Measurements from ENCODE around the gene RALB. TPM values are rescaled to one million over a fixed set of nuclear protein-coding genes. Genes with fewer than 3 reads are reported as not detected.
"Not testable (repeated sequence)": the region's sequence is repeated elsewhere in the genome, so short reads cannot be mapped to it uniquely, and the experiment has no call there.

Gene RALB
- total RNA-seq, 2 experiments from 2014 or later, result 3.1 to 3.6 TPM

GRCh38 chr2:120258196-120258595 lies 5.5 kb downstream of the RALB start:
- CTCF ChIA-PET, result no interaction called here
- intact Hi-C loops (cut with DNase I, micrococcal nuclease), result loop anchor here in 1 of 2 experiments (5.0 to 10.0 kb wide), 2 partner anchors 44 to 893 kb away; partner anchors contain the start of genes C2orf76 and DBI
- H3K4me1 ChIP-seq (ENCODE audit: insufficient read depth, low read length), result peaks cover 26% of the 10 kb centered on the region
- TF ChIP-seq, protein P1, sequence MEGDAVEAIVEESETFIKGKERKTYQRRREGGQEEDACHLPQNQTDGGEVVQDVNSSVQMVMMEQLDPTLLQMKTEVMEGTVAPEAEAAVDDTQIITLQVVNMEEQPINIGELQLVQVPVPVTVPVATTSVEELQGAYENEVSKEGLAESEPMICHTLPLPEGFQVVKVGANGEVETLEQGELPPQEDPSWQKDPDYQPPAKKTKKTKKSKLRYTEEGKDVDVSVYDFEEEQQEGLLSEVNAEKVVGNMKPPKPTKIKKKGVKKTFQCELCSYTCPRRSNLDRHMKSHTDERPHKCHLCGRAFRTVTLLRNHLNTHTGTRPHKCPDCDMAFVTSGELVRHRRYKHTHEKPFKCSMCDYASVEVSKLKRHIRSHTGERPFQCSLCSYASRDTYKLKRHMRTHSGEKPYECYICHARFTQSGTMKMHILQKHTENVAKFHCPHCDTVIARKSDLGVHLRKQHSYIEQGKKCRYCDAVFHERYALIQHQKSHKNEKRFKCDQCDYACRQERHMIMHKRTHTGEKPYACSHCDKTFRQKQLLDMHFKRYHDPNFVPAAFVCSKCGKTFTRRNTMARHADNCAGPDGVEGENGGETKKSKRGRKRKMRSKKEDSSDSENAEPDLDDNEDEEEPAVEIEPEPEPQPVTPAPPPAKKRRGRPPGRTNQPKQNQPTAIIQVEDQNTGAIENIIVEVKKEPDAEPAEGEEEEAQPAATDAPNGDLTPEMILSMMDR (IDR thresholded peaks at IDR 0.05), result no peak
- H3K27ac ChIP-seq (ENCODE audit: low read depth in 1 of 2, low read length in 2 of 2), result no peak overlapping the region
- Mint-ChIP-seq H3K27me3 (no peaks in the 10 kb centered on the region), H3K36me3 (ENCODE audit: low read depth) (peaks cover 12% of the 10 kb centered on the region), H3K9me3 (no peaks in the 10 kb centered on the region), H3K27ac (no peak overlapping the region), H3K4me3 (no peak overlapping the region), H3K4me1 (ENCODE audit: low read depth) (peaks cover 51% of the 10 kb centered on the region)
- H3K9me3 ChIP-seq (ENCODE audit: control insufficient read depth in 1 of 2, insufficient read depth in 1 of 2, low read length in 2 of 2), result peaks cover 6 to 10% of the 10 kb centered on the region in 2 experiments
- no peak for DNase-seq
- no peak for ATAC-seq (ENCODE audit: poor library complexity)
- H3K4me3 ChIP-seq (ENCODE audit: low read length), result no peak overlapping the region
- no peaks in the 10 kb centered on the region for H3K27me3 ChIP-seq (ENCODE audit: control insufficient read depth in 1 of 2, insufficient read depth in 2 of 2, low read length in 2 of 2)
- H3K36me3 ChIP-seq (ENCODE audit: insufficient read depth, low read length), result no peaks in the 10 kb centered on the region
- POLR2A ChIA-PET, result interaction anchor here (1.2 kb wide), 1 partner anchor 55 kb away, joined by 3 read pairs; no protein-coding TSS in a partner anchor

DNA sequence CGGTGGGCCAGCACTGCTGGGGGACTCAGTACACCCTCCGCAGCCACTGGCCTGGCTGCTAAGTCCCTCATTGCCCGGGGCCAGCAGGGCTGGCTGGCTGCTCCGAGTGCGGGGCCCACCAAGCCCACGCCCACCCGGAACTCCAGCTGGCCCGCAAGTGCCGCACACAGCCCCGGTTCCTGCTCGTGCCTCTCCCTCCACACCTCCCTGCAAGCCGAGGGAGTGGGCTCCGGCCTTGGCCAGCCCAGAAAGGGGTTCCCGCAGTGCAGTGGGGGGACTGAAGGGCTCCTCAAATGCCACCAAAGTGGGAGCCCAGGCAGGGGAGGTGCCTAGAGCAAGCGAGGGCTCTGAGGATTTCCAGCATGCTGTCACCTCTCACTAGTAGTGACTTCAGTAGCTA lies 7.3 kb downstream of the RALB start:
- H3K4me1 ChIP-seq (ENCODE audit: insufficient read depth, low read length), result peaks cover 14% of the 10 kb centered on the region
- not testable (repeated sequence) for H3K27me3 Mint-ChIP-seq
- intact Hi-C loops (cut with DNase I, micrococcal nuclease), result loop anchor here in 1 of 2 experiments (5.0 to 10.0 kb wide), 2 partner anchors 42 to 895 kb away; partner anchors contain the start of genes C2orf76 and DBI

DNA sequence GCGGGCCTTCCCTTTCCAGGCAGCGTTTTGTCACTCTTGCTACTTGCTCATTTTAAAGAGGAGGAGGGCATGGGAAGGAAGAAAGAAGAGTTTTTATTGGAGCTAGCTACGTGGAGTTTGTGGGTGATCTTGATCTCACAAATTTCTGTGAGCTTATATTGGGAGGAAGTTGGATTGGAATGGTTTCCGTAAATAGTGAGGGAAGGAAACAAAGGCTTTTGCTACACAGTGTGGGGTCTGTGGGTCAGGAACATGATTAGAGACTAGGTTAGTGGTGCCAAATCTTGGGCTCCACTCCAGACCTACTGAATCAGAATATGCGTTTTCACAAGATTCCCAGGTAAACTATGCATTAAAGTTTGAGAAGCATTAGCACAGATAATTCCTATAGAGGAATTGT lies 8.1 kb downstream of the RALB start:
- TF ChIP-seq, protein P1 (IDR thresholded peaks at IDR 0.05), result no peak
- no peak overlapping the region for H3K27ac Mint-ChIP-seq
- H3K4me1 ChIP-seq (ENCODE audit: insufficient read depth, low read length), result peaks cover 14% of the 10 kb centered on the region
- DNase-seq (no peak), ATAC-seq (ENCODE audit: poor library complexity) (no peak)
- H3K4me3 Mint-ChIP-seq, result no peak overlapping the region
- H3K27me3 ChIP-seq (ENCODE audit: control insufficient read depth in 1 of 2, insufficient read depth in 2 of 2, low read length in 2 of 2), result no peaks in the 10 kb centered on the region
- H3K9me3 Mint-ChIP-seq, result no peaks in the 10 kb centered on the region
- ChIA-PET POLR2A (no interaction called here), CTCF (no interaction called here)
- intact Hi-C loops (cut with DNase I, micrococcal nuclease), result no loop called here
- H3K4me1 Mint-ChIP-seq (ENCODE audit: low read depth), result peaks cover 39% of the 10 kb centered on the region
- H3K27ac ChIP-seq (ENCODE audit: low read depth in 1 of 2, low read length in 2 of 2), result no peak overlapping the region
- peaks cover 6 to 10% of the 10 kb centered on the region in 2 experiments for H3K9me3 ChIP-seq (ENCODE audit: control insufficient read depth in 1 of 2, insufficient read depth in 1 of 2, low read length in 2 of 2)
- no peaks in the 10 kb centered on the region for H3K27me3 Mint-ChIP-seq
- no peak overlapping the region for H3K4me3 ChIP-seq (ENCODE audit: low read length)
- H3K36me3 ChIP-seq (ENCODE audit: insufficient read depth, low read length), result no peaks in the 10 kb centered on the region
- peaks cover 5% of the 10 kb centered on the region for H3K36me3 Mint-ChIP-seq (ENCODE audit: low read depth)

More for the DNA sequence above, 7.3 kb downstream of the RALB start:
- H3K4me3 Mint-ChIP-seq; H3K36me3 Mint-ChIP-seq (ENCODE audit: low read depth); H3K27ac Mint-ChIP-seq; ATAC-seq (ENCODE audit: poor library complexity); H3K4me3 ChIP-seq (ENCODE audit: low read length); CTCF ChIA-PET; POLR2A ChIA-PET; H3K27ac ChIP-seq (ENCODE audit: low read depth in 1 of 2, low read length in 2 of 2); DNase-seq; H3K36me3 ChIP-seq (ENCODE audit: insufficient read depth, low read length); H3K9me3 Mint-ChIP-seq; H3K27me3 ChIP-seq (ENCODE audit: control insufficient read depth in 1 of 2, insufficient read depth in 2 of 2, low read length in 2 of 2): not testable (repeated sequence)
- peaks cover 40% of the 10 kb centered on the region for H3K4me1 Mint-ChIP-seq (ENCODE audit: low read depth)
- H3K9me3 ChIP-seq (ENCODE audit: control insufficient read depth in 1 of 2, insufficient read depth in 1 of 2, low read length in 2 of 2), result peaks cover 6 to 10% of the 10 kb centered on the region in 2 experiments

GRCh38 chr2:120261387-120262006 lies 8.8 kb downstream of the RALB start:
- no peak for ATAC-seq (ENCODE audit: poor library complexity)
- no peak overlapping the region for H3K4me3 Mint-ChIP-seq

More at GRCh38 chr2:120261387-120262006, 8.8 kb downstream of the RALB start:
- intact Hi-C loops (cut with DNase I, micrococcal nuclease), result no loop called here
- Histone ChIP-seq H3K27me3 (ENCODE audit: control insufficient read depth in 1 of 2, insufficient read depth in 2 of 2, low read length in 2 of 2) (no peaks in the 10 kb centered on the region), H3K27ac (ENCODE audit: low read depth in 1 of 2, low read length in 2 of 2) (no peak overlapping the region), H3K4me1 (ENCODE audit: insufficient read depth, low read length) (peaks cover 14% of the 10 kb centered on the region), H3K9me3 (ENCODE audit: control insufficient read depth in 1 of 2, insufficient read depth in 1 of 2, low read length in 2 of 2) (peaks cover 6 to 10% of the 10 kb centered on the region in 2 experiments), H3K36me3 (ENCODE audit: insufficient read depth, low read length) (no peaks in the 10 kb centered on the region), H3K4me3 (ENCODE audit: low read length) (no peak overlapping the region)
- Mint-ChIP-seq H3K36me3 (ENCODE audit: low read depth) (peaks cover 5% of the 10 kb centered on the region), H3K9me3 (no peaks in the 10 kb centered on the region), H3K4me1 (ENCODE audit: low read depth) (peaks cover 32% of the 10 kb centered on the region), H3K27ac (no peak overlapping the region), H3K27me3 (no peaks in the 10 kb centered on the region)
- TF ChIP-seq, protein P1 (IDR thresholded peaks at IDR 0.05), result no peak
- ChIA-PET CTCF (no interaction called here), POLR2A (no interaction called here)
- no peak for DNase-seq

Measured in CD4-positive, alpha-beta T cell (primary cell).